HepG2 (cell line): Measurements from ENCODE around the gene RAD9A. TPM values are rescaled to one million over a fixed set of nuclear protein-coding genes. Genes with fewer than 3 reads are reported as not detected.

ENCODE experiments used
- ATAC-seq: fragments of 200-7000 bp; cut with Tn5 transposase; 3 replicates; pipeline ENCODE4 v1.9.1; 2020; ENCODE audit warnings: mild to moderate bottlenecking, moderate library complexity
- BruUV-seq: library from RNA; stranded (reverse); fragments of 400-500 nt; replicated peaks from 2 replicates; lab custom pipeline; 2021; lab: Mats Ljungman, UMichigan
- CTCF ChIA-PET: fragments of 300-600 bp; formaldehyde crosslinking; extraction: SDS; loops from one replicate; lab custom pipeline; 2021; ENCODE audit warnings: low total read pairs, inconsistent platforms, low intra/inter-chr PET ratio; lab: Yijun Ruan, JAX
- POLR2A ChIA-PET: fragments of 350-600 bp; sonication (Branson Sonifier 250); formaldehyde crosslinking; loops from one replicate; lab custom pipeline; 2020; ENCODE audit warnings: antibody characterized with exemption, inconsistent platforms; lab: Yijun Ruan, JAX
- DNase-seq: peaks from one replicate; pipeline ENCODE4 v3.0.0-alpha.2; 2015; ENCODE audit warnings: low spot score
- FAIRE-seq: peaks from 3 replicates; lab custom pipeline; 2011; peaks lifted over from hg19 to GRCh38; lab: Jason Lieb, UNC
- H2AFZ ChIP-seq: one replicate; pipeline ENCODE4 v1.6.1; 2011; ENCODE audit warnings: low read length, inconsistent platforms
- H3K27ac ChIP-seq: fragments of 300-600 bp; 3 replicates; pipeline ENCODE4 v1.8.0; 2011; ENCODE audit warnings: mixed run types, mild to moderate bottlenecking, mixed read lengths, low read length, inconsistent platforms; ENCODE audit not compliant: insufficient read depth; ENCODE audit errors: extremely low read length
- H3K27me3 ChIP-seq, 2 experiments: fragments of 200-600 bp in 1 of 2; 2 replicates in 1 of 2; 3 replicates in 1 of 2; pipeline versions ENCODE4 v1.6.0 to v1.8.0; 2011; ENCODE audit warnings: low read length in 2 of 2, mild to moderate bottlenecking in 2 of 2, moderate library complexity in 2 of 2, inconsistent platforms in 1 of 2; ENCODE audit not compliant: insufficient read depth in 2 of 2, control insufficient read depth in 1 of 2
- H3K36me3 ChIP-seq, 2 experiments: fragments of 200-600 bp in 1 of 2; replicated peaks in 1 of 2; 2 replicates in 1 of 2; 3 replicates in 1 of 2; pipeline versions ENCODE4 v1.5.1 to v1.8.0; 2011; ENCODE audit warnings: low read length in 2 of 2, inconsistent platforms in 1 of 2; ENCODE audit not compliant: insufficient read depth in 2 of 2, control insufficient read depth in 1 of 2
- H3K4me1 ChIP-seq: 2 replicates; pipeline ENCODE4 v1.5.1; 2012; ENCODE audit warnings: low read length, inconsistent platforms; ENCODE audit not compliant: insufficient read depth
- H3K4me2 ChIP-seq: 2 replicates; pipeline ENCODE4 v1.6.0; 2011; ENCODE audit warnings: low read depth, low read length, inconsistent platforms
- H3K4me3 ChIP-seq, 3 experiments: fragments of 200-600 bp in 1 of 3; sonication (generic), shearing (Covaris generic) in 1 of 3; replicated peaks in 1 of 3; 2 replicates each; pipeline ENCODE4 v1.5.1; 2011 to 2016; ENCODE audit warnings: low read length in 3 of 3, inconsistent platforms in 2 of 3, low read depth in 2 of 3, mild to moderate bottlenecking in 2 of 3, control low read depth in 1 of 3, mixed read lengths in 1 of 3; ENCODE audit not compliant: insufficient read depth in 1 of 3
- H3K79me2 ChIP-seq: one replicate; pipeline ENCODE4 v1.6.1; 2011; ENCODE audit warnings: low read length, inconsistent platforms; ENCODE audit not compliant: insufficient read depth
- H3K9ac ChIP-seq: 2 replicates; pipeline ENCODE4 v1.6.0; 2011; ENCODE audit warnings: mild to moderate bottlenecking, low read depth, low read length, inconsistent platforms; ENCODE audit not compliant: insufficient read depth
- H3K9me3 ChIP-seq: 2 replicates; pipeline ENCODE4 v1.5.1; 2012; ENCODE audit warnings: mild to moderate bottlenecking, low read length
- H4K20me1 ChIP-seq: 2 replicates; pipeline ENCODE4 v1.6.0; 2011; ENCODE audit warnings: inconsistent platforms, mild to moderate bottlenecking, low read length, moderate library complexity; ENCODE audit not compliant: insufficient read depth
- ELF1 ChIP-seq: sonication (generic); formaldehyde crosslinking; IDR thresholded peaks from 2 replicates; pipeline ENCODE4 v1.4.0; 2020; ENCODE audit warnings: missing genetic modification reagents
- NFKBIZ ChIP-seq: IDR thresholded peaks from 2 replicates; pipeline ENCODE4 v1.6.1; 2018; ENCODE audit warnings: missing genetic modification reagents, missing compliant biosample characterization
- RARG ChIP-seq: sonication (generic); formaldehyde crosslinking; IDR thresholded peaks from 2 replicates; pipeline ENCODE4 v1.4.0; 2020; ENCODE audit warnings: low read depth, mild to moderate bottlenecking, missing genetic modification reagents
- RFXANK ChIP-seq: IDR thresholded peaks from 2 replicates; pipeline ENCODE4 v1.6.1; 2016
- TP53 ChIP-seq: sonication (generic); formaldehyde crosslinking; conservative IDR thresholded peaks from 2 replicates; pipeline ENCODE4 v1.4.0; 2020; ENCODE audit warnings: missing genetic modification reagents
- YEATS4 ChIP-seq: sonication (generic); formaldehyde crosslinking; IDR thresholded peaks from 2 replicates; pipeline ENCODE4 v1.4.0; 2020; ENCODE audit warnings: missing genetic modification reagents, borderline replicate concordance
- ZMYM3 ChIP-seq: sonication (generic); formaldehyde crosslinking; IDR thresholded peaks from 2 replicates; pipeline ENCODE4 v1.5.1; 2020; ENCODE audit warnings: mild to moderate bottlenecking, missing genetic modification reagents
- ZNF629 ChIP-seq: sonication (generic); formaldehyde crosslinking; conservative IDR thresholded peaks from 2 replicates; pipeline ENCODE4 v1.5.0; 2020; ENCODE audit warnings: missing genetic modification reagents
- ZNF768 ChIP-seq: sonication (generic); formaldehyde crosslinking; IDR thresholded peaks from 2 replicates; pipeline ENCODE4 v1.4.0; 2020; ENCODE audit warnings: missing genetic modification reagents
- ZSCAN21 ChIP-seq: sonication (generic); formaldehyde crosslinking; IDR thresholded peaks from 2 replicates; pipeline ENCODE4 v1.8.0; 2022; ENCODE audit warnings: mild to moderate bottlenecking, missing genetic modification reagents, moderate library complexity, borderline replicate concordance
- ZSCAN25 ChIP-seq: sonication (generic); formaldehyde crosslinking; IDR thresholded peaks from 2 replicates; pipeline ENCODE4 v1.8.0; 2022; ENCODE audit warnings: mild to moderate bottlenecking, missing genetic modification reagents
- WGBS: methylation state at CpG from one replicate; pipeline ENCODE4 v1.1.6; 2017; ENCODE audit warnings: low lambda C conversion rate; 5-methylcytosine and 5-hydroxymethylcytosine counted together
- in situ Hi-C: cut with HindIII; loops from 2 replicates; pipeline ENCODE4 v1.10.0; 2017; ENCODE audit warnings: low pct_unique_long_range_greater_than_20kb; ENCODE audit not compliant: extremely low pct_ligation_motif_present
- intact Hi-C: fragments of 100-400 bp; cut with micrococcal nuclease; formaldehyde crosslinking; loops from one replicate; pipeline ENCODE4 v1.10.0; 2022; ENCODE audit not compliant: unreplicated experiment
- polyA plus RNA-seq, 8 experiments: library from polyadenylated mRNA; depleted of rRNA in 3 of 8; stranded (reverse) in 7 of 8; unstranded in 1 of 8; fragments of >200 nt; fragmentation: Illumina TruSeq in 4 of 8; extraction: Trizol in 4 of 8; gene quantifications; 2 replicates each; pipeline versions ENCODE4 v1.2.1 to v1.2.3, GENCODE V29; 2011 to 2016; ENCODE audit warnings: low read depth in 4 of 8, missing spikeins in 1 of 8, mixed read lengths in 1 of 8; ENCODE audit not compliant: insufficient read depth in 1 of 8
- total RNA-seq, 5 experiments: library from RNA; depleted of rRNA; stranded (reverse); fragments of >200 nt; fragmentation: Illumina TruSeq; extraction: Trizol; gene quantifications; 2 replicates each; pipeline ENCODE4 v1.2.3, GENCODE V29; 2016; ENCODE audit warnings: low read depth in 1 of 5
- TF ChIP-seq, protein P1 (sequence below): sonication (generic); formaldehyde crosslinking; IDR thresholded peaks from 2 replicates; pipeline ENCODE4 v1.5.1; 2020; ENCODE audit warnings: missing genetic modification reagents, mild to moderate bottlenecking, borderline replicate concordance
- TF ChIP-seq, protein P2 (sequence below): sonication (generic); formaldehyde crosslinking; IDR thresholded peaks from 2 replicates; pipeline ENCODE4 v1.5.1; 2020; ENCODE audit warnings: missing genetic modification reagents, mild to moderate bottlenecking, borderline replicate concordance
- TF ChIP-seq, protein P3 (sequence below): sonication (generic); formaldehyde crosslinking; IDR thresholded peaks from 2 replicates; pipeline ENCODE4 v1.5.1; 2020; ENCODE audit warnings: missing genetic modification reagents, mild to moderate bottlenecking, borderline replicate concordance
- TF ChIP-seq, protein P4 (sequence below): sonication (generic); formaldehyde crosslinking; IDR thresholded peaks from 2 replicates; pipeline ENCODE4 v1.5.0; 2020; ENCODE audit warnings: mild to moderate bottlenecking, missing genetic modification reagents
- TF ChIP-seq, protein P5 (sequence below): IDR thresholded peaks from 2 replicates; pipeline ENCODE4 v1.6.1; 2016

Gene RAD9A
- total and polyA plus RNA-seq, 2 of the 13 experiments (the other 11 are each of a cell fraction or from before 2014, with no cell fraction given), result 10.1 to 15.7 TPM

DNA sequence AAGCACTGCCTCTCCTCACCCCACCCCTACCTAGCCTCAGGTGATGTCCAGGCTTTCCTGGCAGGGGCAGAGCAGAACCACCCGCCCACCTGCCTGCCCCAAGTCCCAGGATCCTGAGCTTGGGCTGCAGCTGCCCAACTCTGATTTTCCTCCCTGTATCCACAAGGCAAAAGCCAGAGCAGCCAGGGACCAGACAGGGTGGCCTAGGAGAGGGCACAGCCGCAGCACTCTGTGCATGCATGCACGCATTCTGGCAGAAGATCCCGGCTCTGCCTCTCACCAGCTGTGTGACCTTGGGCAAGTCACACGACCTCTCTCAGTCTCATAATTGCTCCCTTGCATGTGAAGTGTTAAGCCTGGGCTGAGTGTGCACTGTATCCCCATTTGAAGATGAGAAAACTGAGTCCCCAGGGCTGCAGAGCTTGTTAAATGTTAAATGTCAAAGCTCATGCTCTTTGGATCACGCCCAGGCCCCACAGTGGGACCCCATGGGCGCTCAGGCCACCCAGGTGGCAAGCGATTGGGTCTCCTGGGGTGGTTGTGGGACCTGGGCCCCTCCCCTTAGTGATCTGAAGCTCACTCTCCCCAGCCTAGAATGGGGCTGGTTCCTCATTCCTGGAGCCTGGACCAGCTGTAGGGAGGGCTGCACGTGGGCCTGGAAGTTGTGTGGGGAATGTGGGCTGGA, 20.9 kb downstream of the RAD9A start:
- Histone ChIP-seq H3K9me3 (no peaks in the 10 kb centered on the region), H3K79me2 (no peaks in the 10 kb centered on the region), H3K9ac (no peak overlapping the region), H3K27ac (no peak overlapping the region), H4K20me1 (no peaks in the 10 kb centered on the region), H3K36me3 (no peaks in the 10 kb centered on the region), H3K4me3 (no peak overlapping the region), H2AFZ (no peak overlapping the region), H3K4me1 (peaks cover 61% of the 10 kb centered on the region), H3K27me3 (peaks cover 10 to 58% of the 10 kb centered on the region in 2 experiments; a peak in 4 of 5 replicates), H3K4me2 (no peak overlapping the region)
- TF ChIP-seq, protein P1, sequence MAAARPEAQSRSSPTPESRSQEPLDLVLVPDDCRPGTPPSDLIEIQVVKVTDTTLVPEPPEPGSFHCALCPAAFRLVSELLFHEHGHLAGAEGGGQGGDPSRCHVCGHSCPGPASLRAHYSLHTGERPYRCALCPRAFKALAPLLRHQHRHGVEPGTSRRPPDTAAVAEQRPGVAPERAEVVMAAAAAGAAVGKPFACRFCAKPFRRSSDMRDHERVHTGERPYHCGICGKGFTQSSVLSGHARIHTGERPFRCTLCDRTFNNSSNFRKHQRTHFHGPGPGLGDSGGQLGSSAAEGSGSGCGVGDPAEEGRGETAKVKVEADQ (CRISPR knock-in tag), result no peak
- TF ChIP-seq, protein P2, sequence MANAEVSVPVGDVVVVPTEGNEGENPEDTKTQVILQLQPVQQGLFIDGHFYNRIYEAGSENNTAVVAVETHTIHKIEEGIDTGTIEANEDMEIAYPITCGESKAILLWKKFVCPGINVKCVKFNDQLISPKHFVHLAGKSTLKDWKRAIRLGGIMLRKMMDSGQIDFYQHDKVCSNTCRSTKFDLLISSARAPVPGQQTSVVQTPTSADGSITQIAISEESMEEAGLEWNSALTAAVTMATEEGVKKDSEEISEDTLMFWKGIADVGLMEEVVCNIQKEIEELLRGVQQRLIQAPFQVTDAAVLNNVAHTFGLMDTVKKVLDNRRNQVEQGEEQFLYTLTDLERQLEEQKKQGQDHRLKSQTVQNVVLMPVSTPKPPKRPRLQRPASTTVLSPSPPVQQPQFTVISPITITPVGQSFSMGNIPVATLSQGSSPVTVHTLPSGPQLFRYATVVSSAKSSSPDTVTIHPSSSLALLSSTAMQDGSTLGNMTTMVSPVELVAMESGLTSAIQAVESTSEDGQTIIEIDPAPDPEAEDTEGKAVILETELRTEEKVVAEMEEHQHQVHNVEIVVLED (CRISPR knock-in tag), result no peak
- TF ChIP-seq YEATS4 (CRISPR knock-in tag) (no peak), ZMYM3 (CRISPR knock-in tag) (peak; percentile 51; the same call in 1 of the 2 replicates), ZSCAN25 (CRISPR knock-in tag) (0 out of 2 replicates have a peak, but pooled peaks have one; percentile 69), ELF1 (CRISPR knock-in tag) (no peak), RFXANK (CRISPR knock-in tag) (no peak), RARG (CRISPR knock-in tag) (no peak), ZNF629 (CRISPR knock-in tag) (peak; percentile 45), NFKBIZ (no peak), ZSCAN21 (CRISPR knock-in tag) (no peak), TP53 (no peak), ZNF768 (CRISPR knock-in tag) (peak; percentile 89)
- TF ChIP-seq, protein P3, sequence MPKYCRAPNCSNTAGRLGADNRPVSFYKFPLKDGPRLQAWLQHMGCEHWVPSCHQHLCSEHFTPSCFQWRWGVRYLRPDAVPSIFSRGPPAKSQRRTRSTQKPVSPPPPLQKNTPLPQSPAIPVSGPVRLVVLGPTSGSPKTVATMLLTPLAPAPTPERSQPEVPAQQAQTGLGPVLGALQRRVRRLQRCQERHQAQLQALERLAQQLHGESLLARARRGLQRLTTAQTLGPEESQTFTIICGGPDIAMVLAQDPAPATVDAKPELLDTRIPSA, result no peak
- TF ChIP-seq, protein P4, sequence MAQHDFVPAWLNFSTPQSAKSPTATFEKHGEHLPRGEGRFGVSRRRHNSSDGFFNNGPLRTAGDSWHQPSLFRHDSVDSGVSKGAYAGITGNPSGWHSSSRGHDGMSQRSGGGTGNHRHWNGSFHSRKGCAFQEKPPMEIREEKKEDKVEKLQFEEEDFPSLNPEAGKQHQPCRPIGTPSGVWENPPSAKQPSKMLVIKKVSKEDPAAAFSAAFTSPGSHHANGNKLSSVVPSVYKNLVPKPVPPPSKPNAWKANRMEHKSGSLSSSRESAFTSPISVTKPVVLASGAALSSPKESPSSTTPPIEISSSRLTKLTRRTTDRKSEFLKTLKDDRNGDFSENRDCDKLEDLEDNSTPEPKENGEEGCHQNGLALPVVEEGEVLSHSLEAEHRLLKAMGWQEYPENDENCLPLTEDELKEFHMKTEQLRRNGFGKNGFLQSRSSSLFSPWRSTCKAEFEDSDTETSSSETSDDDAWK (CRISPR knock-in tag), result no peak
- TF ChIP-seq, protein P5, sequence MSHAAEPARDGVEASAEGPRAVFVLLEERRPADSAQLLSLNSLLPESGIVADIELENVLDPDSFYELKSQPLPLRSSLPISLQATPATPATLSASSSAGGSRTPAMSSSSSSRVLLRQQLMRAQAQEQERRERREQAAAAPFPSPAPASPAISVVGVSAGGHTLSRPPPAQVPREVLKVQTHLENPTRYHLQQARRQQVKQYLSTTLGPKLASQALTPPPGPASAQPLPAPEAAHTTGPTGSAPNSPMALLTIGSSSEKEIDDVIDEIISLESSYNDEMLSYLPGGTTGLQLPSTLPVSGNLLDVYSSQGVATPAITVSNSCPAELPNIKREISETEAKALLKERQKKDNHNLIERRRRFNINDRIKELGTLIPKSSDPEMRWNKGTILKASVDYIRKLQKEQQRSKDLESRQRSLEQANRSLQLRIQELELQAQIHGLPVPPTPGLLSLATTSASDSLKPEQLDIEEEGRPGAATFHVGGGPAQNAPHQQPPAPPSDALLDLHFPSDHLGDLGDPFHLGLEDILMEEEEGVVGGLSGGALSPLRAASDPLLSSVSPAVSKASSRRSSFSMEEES (CRISPR knock-in tag), result no peak
- ChIA-PET CTCF (no interaction called here), POLR2A (interaction anchor here (1.2 to 2.1 kb wide), 4 partner anchors 8 to 21 kb away, joined by 3 to 10 read pairs (median 4); partner anchors contain the start of genes PPP1CA, RAD9A and RPS6KB2)
- no peak for ATAC-seq
- intact Hi-C loops, result no loop called here
- no TSS peak for BruUV-seq
- DNase-seq, result no peak
- 21% methylated on average over 8 of the region's 9 CpGs for WGBS
- FAIRE-seq, result no peak
- in situ Hi-C loops, result no loop called here
